NK-92 (cell line): ENCODE data around the gene TEX52.

Source experiments
- DNase-seq: peaks from one replicate; lab custom pipeline; 2025; ENCODE audit not compliant: unreplicated experiment; lab: John Stamatoyannopoulos, UW

Gene TEX52

GRCh38 chr12:2857021-2857431, at the start of gene TEX52:
TSS of gene TEX52 (minus strand) at chr12:2857039. CDS start at chr12:2857026, 13 bp downstream.
- DNase-seq = no peak

- no peak for DNase-seq
Measured at GRCh38 chr12:2904260-2904659, 47.4 kb upstream of the TEX52 start.

- no peak for DNase-seq
Measured at GRCh38 chr12:2902272-2902880, 45.5 kb upstream of the TEX52 start.

- DNase-seq = no peak
Measured at GRCh38 chr12:2900642-2901041, 43.8 kb upstream of the TEX52 start.

GRCh38 chr12:2897418-2897817, 40.6 kb upstream of the TEX52 start:
- no peak for DNase-seq

- no peak for DNase-seq
Measured at GRCh38 chr12:2895511-2895910, 38.7 kb upstream of the TEX52 start.

GRCh38 chr12:2895051-2895451, 38.2 kb upstream of the TEX52 start:
- no peak for DNase-seq

GRCh38 chr12:2893007-2893406, 36.2 kb upstream of the TEX52 start:
- no peak for DNase-seq

- no peak for DNase-seq
Measured at GRCh38 chr12:2892246-2892645, 35.4 kb upstream of the TEX52 start.

- no peak for DNase-seq
Measured at GRCh38 chr12:2891240-2892053, 34.6 kb upstream of the TEX52 start.

- peak; percentile 86 for DNase-seq
Measured at GRCh38 chr12:2890388-2891239, 33.8 kb upstream of the TEX52 start, which contains the start of gene TULP3. TSS of gene TULP3 (plus strand) at chr12:2890891. CDS start at chr12:2890948, 57 bp downstream.

- DNase-seq = no peak
Measured at GRCh38 chr12:2890001-2890387, 33.2 kb upstream of the TEX52 start.

GRCh38 chr12:2886768-2887450, 30.1 kb upstream of the TEX52 start:
- no peak for DNase-seq

- no peak for DNase-seq
Measured at GRCh38 chr12:2884810-2885209, 28.0 kb upstream of the TEX52 start.

- no peak for DNase-seq
Measured at GRCh38 chr12:2879853-2880252, 23.0 kb upstream of the TEX52 start.

GRCh38 chr12:2877953-2878732, 21.3 kb upstream of the TEX52 start:
- DNase-seq = no peak

GRCh38 chr12:2877047-2877952, 20.5 kb upstream of the TEX52 start, which contains the start of the genes FOXM1 and RHNO1:
TSS of gene FOXM1 (minus strand) at chr12:2877174. CDS start at chr12:2874478, 2,696 bp downstream.
TSS of gene RHNO1 (plus strand) at chr12:2877223. CDS start at chr12:2885367, 8,144 bp downstream.
- no peak for DNase-seq

- no peak for DNase-seq
Measured at GRCh38 chr12:2876431-2877046, 19.7 kb upstream of the TEX52 start.
